Skeletal muscle tissue (tissue), 4 donors: ENCODE results near the gene ID4. TPM values are rescaled to one million over a fixed set of nuclear protein-coding genes. Genes with fewer than 3 reads are reported as not detected.
"Not testable (repeated sequence)": the region's sequence is repeated elsewhere in the genome, so short reads cannot be mapped to it uniquely, and the experiment has no call there.

ENCODE experiments used
- H3K27ac ChIP-seq: one replicate; pipeline ENCODE4 v1.7.0; 2013; ENCODE audit warnings: mild to moderate bottlenecking, low read depth, low read length, inconsistent platforms
- H3K27me3 ChIP-seq, 3 donors: one replicate each; pipeline ENCODE4 v1.7.0; 2013; ENCODE audit warnings: low read length in 3 of 3; ENCODE audit not compliant: control insufficient read depth in 3 of 3, insufficient read depth in 3 of 3
- H3K36me3 ChIP-seq, 3 donors: one replicate each; pipeline ENCODE4 v1.7.0; 2013; ENCODE audit warnings: low read length in 3 of 3; ENCODE audit not compliant: control insufficient read depth in 3 of 3, insufficient read depth in 3 of 3
- H3K4me1 ChIP-seq, 3 donors: one replicate each; pipeline ENCODE4 v1.7.0; 2013; ENCODE audit warnings: low read length in 3 of 3, mild to moderate bottlenecking in 3 of 3; ENCODE audit not compliant: control insufficient read depth in 3 of 3, insufficient read depth in 3 of 3
- H3K4me3 ChIP-seq, 3 donors: one replicate each; pipeline ENCODE4 v1.7.0; 2013; ENCODE audit warnings: low read length in 3 of 3
- H3K9ac ChIP-seq, 3 donors: one replicate each; pipeline ENCODE4 v1.7.0; 2013; ENCODE audit warnings: low read length in 3 of 3, mild to moderate bottlenecking in 3 of 3, moderate library complexity in 2 of 3, low read depth in 1 of 3
- H3K9me3 ChIP-seq, 3 donors: one replicate each; pipeline ENCODE4 v1.7.0; 2013; ENCODE audit warnings: low read length in 3 of 3; ENCODE audit not compliant: control insufficient read depth in 3 of 3
- total RNA-seq: library from RNA; depleted of rRNA; stranded (reverse); fragments of >200 nt; gene quantifications from one replicate; pipeline ENCODE4 v1.2.3, GENCODE V29; 2014
- donor health status: Osteomylitis.

Gene ID4
- total RNA-seq, 1 donor from 2014 or later = 12.5 TPM

DNA sequence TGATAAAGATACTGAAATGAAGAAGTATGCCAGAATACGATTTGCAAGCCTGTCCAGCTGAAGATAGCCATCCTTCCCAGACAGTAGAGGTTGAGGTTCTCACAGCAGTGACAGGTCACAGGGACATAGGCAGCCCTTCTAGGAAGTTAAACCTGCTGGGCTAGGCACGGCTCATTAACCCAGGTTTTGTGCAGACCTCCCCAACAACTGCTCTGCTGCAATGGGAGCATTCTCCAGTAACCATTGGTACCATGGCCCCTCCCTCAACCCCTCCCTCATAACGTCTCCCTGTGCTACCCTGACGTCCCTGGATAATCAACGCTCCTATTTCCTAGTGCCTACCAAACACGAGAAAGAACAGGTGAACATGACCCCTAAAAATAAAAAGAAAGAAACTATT lies 15.8 kb downstream of the ID4 start:
- no peak overlapping the region for H3K27ac ChIP-seq
- H3K9me3 ChIP-seq = no peaks in the 10 kb centered on the region
- no peak overlapping the region for H3K9ac ChIP-seq
- no peak overlapping the region for H3K4me3 ChIP-seq
- H3K36me3 ChIP-seq = no peaks in the 10 kb centered on the region
- H3K4me1 ChIP-seq = peaks cover 0 to 4% (median 4%) of the 10 kb centered on the region in 3 donors
- H3K27me3 ChIP-seq = no peaks in the 10 kb centered on the region

DNA sequence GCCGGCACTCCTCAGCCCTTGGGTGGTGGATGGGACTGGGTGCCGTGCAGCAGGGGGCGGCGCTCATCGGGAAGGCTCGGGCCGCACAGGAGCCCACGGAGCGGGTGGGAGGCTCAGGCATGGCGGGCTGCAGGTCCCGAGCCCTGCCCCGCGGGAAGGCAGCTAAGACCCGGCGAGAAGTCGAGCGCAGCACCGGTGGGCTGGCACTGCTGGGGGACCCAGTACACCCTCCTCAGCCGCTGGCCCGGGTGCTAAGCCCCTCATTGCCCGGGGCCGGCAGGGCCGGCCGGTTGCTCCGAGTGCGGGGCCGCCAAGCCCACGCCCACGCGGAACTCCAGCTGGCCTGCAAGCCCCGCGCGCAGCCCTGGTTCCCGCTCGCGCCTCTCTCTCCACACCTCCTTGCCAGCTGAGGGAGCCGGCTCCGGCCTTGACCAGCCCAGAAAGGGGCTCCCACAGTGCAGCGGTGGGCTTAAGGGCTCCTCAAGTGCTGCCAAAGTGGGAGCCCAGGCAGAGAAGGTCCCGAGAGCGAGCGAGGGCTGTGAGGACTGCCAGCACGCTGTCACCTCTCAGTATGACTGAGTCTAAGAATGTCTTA lies 17.3 kb downstream of the ID4 start:
- H3K27ac ChIP-seq, H3K36me3 ChIP-seq, H3K9me3 ChIP-seq, H3K27me3 ChIP-seq, H3K9ac ChIP-seq, H3K4me1 ChIP-seq, H3K4me3 ChIP-seq: not testable (repeated sequence)

DNA sequence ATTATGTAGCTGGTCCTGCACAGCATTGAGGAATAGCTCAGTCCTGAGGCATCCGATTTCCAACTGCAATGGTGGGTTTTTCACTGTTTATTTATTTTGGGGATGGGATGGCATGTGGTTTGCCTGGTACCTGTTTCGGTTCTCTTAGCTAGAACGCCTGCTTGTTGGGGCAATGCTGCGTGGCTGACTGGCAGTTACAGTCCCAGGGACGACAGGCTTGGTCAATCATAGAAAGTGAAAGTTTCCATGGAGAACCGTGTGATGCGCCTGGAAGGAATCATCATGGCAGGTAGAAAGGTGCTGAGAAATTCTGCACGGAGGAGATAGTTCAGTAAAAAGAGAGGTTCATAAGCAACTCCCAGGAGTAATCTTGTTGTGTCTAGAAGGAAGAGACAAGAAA lies 18.4 kb downstream of the ID4 start:
- Histone ChIP-seq H3K27me3 (no peaks in the 10 kb centered on the region), H3K9me3 (no peaks in the 10 kb centered on the region), H3K9ac (no peak overlapping the region), H3K27ac (no peak overlapping the region), H3K4me3 (no peak overlapping the region), H3K4me1 (peaks cover 0 to 4% (median 4%) of the 10 kb centered on the region in 3 donors), H3K36me3 (no peaks in the 10 kb centered on the region)

DNA sequence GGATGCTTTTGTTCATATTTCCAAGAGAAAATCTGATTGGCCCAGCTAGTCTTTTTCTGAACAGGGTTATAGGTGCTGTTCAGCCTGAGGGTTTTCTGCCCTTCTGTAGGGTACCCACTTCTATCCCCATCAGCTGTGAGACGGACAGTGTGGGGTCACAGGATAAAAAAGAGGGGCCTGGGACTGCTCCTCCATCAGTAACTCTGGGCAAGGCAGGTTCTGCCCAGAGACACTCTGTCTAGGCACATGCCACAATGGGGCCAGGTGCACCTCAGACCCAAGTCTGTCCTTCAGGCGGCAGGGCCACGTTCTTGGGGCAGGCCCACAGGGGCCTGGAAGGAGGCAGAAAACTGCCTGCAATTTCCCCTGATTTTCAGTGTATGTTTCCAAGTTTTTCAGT lies 20.0 kb downstream of the ID4 start:
- Histone ChIP-seq H3K9me3 (no peaks in the 10 kb centered on the region), H3K27me3 (no peaks in the 10 kb centered on the region), H3K4me3 (no peak overlapping the region)

DNA sequence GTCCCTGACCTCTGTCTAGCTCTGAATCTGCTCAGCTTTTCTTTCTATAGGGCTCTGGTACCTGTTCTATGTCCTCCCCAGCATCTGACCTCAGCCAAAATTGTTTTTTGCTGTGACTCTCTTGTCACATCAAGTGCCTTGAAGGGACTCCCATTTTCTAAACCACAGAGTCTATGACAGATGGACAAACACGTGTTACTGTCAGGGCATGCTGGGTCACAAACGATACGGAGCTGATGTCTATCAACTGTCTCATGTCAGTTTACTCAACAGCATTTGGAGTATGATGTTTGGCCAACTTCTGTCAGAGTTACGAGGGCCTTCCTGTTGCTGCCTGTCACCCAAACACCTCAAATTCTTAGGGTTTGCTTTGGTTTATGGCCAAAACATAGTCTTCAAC lies 20.5 kb downstream of the ID4 start:
- H3K9me3 ChIP-seq = no peaks in the 10 kb centered on the region

More for the DNA sequence above, 20.0 kb downstream of the ID4 start:
- H3K9ac ChIP-seq = no peak overlapping the region
- no peak overlapping the region for H3K27ac ChIP-seq
- H3K36me3 ChIP-seq = no peaks in the 10 kb centered on the region
- no peaks in the 10 kb centered on the region for H3K4me1 ChIP-seq

DNA sequence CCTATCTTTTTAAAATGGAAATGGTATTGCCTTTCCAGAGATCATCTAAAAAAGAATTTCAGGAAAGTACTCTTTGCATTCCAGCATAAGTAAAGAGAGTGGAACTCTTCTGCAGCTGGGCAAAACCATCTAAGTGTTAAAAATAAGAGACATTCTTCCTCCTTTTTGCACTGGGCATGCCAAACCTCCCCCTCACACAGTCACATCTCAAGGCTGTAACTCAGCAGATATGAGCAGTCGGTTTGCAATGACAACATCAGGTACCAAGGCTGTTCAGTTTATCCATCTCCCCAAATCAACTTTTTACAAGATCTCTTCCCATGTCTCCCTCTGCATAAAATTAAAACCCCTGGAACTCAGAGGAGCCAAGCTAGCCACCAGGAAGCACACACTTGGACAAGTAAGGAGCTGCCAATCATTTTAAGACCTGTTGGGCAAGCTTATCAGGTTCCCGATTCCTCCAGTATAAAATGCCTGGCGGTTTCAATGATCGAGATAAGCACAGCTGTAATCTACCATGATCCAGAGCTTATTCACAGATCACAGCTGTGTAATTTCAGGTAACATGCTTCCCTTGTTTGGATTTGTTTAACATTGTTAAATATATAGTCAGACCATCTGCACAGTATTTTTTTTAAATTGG lies 23.2 kb downstream of the ID4 start:
- H3K36me3 ChIP-seq = no peaks in the 10 kb centered on the region
- H3K9me3 ChIP-seq = no peaks in the 10 kb centered on the region
- H3K9ac ChIP-seq = no peak overlapping the region
- H3K27ac ChIP-seq = no peak overlapping the region
- H3K27me3 ChIP-seq = peaks cover 0 to 3% (median 0%) of the 10 kb centered on the region in 3 donors
- H3K4me1 ChIP-seq = no peaks in the 10 kb centered on the region
- no peak overlapping the region for H3K4me3 ChIP-seq

More for the DNA sequence above, 20.5 kb downstream of the ID4 start:
- no peak overlapping the region for H3K4me3 ChIP-seq
- no peaks in the 10 kb centered on the region for H3K4me1 ChIP-seq
- H3K27ac ChIP-seq = no peak overlapping the region
- no peaks in the 10 kb centered on the region for H3K27me3 ChIP-seq
- no peaks in the 10 kb centered on the region for H3K36me3 ChIP-seq
- H3K9ac ChIP-seq = no peak overlapping the region

DNA sequence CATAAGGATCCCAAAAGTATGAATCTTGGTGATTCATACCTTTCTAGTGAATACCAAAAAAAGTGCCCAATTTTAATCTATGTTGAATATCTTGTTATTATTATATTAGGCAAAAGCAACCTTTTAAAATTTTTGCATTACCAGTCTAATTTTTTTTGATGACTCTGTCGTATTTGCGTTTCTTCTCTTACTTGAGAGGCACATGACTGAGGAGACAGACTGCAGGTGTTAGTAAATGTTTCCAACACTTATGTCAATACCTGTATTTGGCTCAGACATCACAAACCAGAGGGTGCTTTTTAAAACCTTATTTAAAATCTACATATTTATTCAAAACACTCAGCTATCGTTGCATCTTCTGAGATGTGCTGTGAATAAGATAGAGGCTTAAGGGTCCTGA lies 27.1 kb downstream of the ID4 start:
- Histone ChIP-seq H3K4me3 (no peak overlapping the region), H3K36me3 (no peaks in the 10 kb centered on the region), H3K9me3 (no peaks in the 10 kb centered on the region), H3K4me1 (no peaks in the 10 kb centered on the region), H3K27ac (no peak overlapping the region), H3K27me3 (peaks cover 0 to 6% (median 0%) of the 10 kb centered on the region in 3 donors), H3K9ac (no peak overlapping the region)

DNA sequence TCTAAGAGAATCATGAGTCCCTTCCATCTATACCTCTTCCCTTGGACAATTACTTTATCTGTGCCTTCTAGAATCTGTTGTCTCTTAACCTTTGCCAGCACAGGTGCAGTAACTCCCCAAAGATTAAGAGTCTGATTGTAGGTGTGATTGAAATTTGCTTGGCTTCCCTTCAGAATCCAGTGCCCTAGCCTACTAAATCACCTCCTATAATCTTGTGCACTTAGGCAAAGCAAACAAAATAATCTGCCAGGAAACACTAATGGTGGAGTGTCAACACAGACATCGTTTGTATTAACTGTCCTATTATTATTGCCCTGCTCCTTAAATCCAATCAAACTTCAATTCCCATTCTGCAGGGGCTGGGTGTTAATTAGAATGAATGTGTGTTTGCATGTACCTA lies 28.0 kb downstream of the ID4 start:
- H3K9ac ChIP-seq = no peak overlapping the region
- no peaks in the 10 kb centered on the region for H3K36me3 ChIP-seq
- no peaks in the 10 kb centered on the region for H3K4me1 ChIP-seq
- no peak overlapping the region for H3K4me3 ChIP-seq
- H3K27ac ChIP-seq = no peak overlapping the region
- peaks cover 0 to 6% (median 0%) of the 10 kb centered on the region in 3 donors for H3K27me3 ChIP-seq
- H3K9me3 ChIP-seq = no peaks in the 10 kb centered on the region

DNA sequence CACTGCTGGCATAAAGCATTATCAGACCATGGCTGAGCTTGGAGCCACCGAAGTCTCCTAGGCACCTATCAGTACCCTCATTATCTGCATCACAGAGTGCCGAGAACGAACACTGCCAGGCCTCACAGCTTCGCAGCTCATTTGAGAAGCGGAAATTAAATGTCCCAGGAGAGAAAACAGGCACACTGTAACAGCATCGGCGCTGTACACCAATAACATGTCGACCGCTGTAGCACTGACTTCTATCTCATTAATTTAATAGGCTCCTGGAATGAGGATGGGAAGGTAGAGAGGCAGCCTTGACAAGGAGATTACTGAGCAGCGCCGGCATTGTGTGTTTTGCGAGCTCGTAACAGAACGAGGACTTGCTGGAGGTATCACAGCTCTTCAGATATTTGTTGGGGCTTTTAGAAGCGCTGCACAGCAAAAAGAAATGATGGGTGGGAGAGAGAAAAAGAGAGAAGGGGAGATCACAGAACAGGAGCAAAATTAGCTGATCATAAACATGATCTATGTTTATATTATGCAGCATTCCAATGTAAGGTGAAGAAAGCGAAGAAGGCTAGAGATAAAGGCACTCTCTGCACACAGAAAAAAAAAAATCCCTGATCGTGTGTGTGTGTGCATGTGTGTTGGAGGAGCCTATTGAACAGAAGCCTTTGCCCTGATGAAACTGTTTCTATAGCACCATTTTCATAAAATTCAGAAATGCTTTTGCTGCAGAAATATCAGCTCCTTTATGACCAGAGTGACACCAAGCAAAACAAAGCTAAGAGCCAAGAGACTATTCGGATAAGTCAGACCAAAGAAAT lies 29.2 kb downstream of the ID4 start:
- Histone ChIP-seq H3K4me1 (no peaks in the 10 kb centered on the region), H3K27me3 (peaks cover 0 to 6% (median 0%) of the 10 kb centered on the region in 3 donors), H3K36me3 (no peaks in the 10 kb centered on the region), H3K9ac (no peak overlapping the region), H3K27ac (no peak overlapping the region), H3K9me3 (no peaks in the 10 kb centered on the region), H3K4me3 (no peak overlapping the region)

DNA sequence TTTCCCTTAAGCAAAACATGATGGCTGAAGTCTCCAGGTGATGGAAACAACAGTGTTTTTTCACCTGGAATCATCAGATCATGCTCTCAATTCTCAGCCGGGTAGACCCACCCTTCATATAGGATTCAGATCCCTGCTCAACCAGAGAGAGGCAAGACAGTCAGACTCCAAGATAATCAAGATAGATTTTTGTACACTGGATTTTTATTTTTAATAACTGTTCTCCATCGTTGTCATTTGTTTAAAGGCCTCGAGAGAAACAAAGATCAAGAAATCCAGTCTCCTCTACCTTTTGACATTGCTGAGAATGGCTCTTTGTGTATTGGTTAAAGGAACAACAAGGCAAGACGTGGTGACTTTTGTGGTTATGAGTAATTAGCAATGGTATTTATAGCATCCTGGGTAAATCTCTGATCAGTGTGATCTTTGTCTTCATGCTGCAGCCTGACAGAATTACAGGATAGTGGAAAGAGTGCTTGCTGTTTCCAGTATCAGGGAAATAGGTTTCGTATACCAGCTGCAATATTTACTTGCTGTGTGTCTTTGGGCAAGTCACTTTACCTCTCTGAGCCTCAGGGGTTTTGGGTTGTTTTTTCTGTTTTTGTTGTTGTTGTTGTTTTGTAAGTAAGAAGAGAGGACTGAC lies 29.9 kb downstream of the ID4 start:
- Histone ChIP-seq H3K9ac (no peak overlapping the region), H3K27ac (no peak overlapping the region), H3K27me3 (peaks cover 0 to 6% (median 0%) of the 10 kb centered on the region in 3 donors), H3K36me3 (no peaks in the 10 kb centered on the region), H3K9me3 (no peaks in the 10 kb centered on the region), H3K4me3 (no peak overlapping the region), H3K4me1 (no peaks in the 10 kb centered on the region)
